Keratinocyte (primary cell): ENCODE data around the gene TPCN2. TPM values are rescaled to one million over a fixed set of nuclear protein-coding genes. Genes with fewer than 3 reads are reported as not detected.

Source experiments
- DNase-seq: peaks from one replicate; pipeline ENCODE4 v3.0.0-alpha.2; 2011; ENCODE audit warnings: low read depth, missing footprints, low spot score
- FAIRE-seq: peaks from 2 replicates; lab custom pipeline; 2011; peaks lifted over from hg19 to GRCh38; lab: Jason Lieb, UNC
- H2AFZ ChIP-seq: 2 replicates; pipeline ENCODE4 v1.6.0; 2012; ENCODE audit warnings: low read length, control low read depth, inconsistent platforms; ENCODE audit not compliant: control insufficient read depth
- H3K27ac ChIP-seq: 2 replicates; pipeline ENCODE4 v1.5.1; 2011; ENCODE audit warnings: low read length; ENCODE audit not compliant: control insufficient read depth, insufficient read depth
- H3K27me3 ChIP-seq: 3 replicates; pipeline ENCODE4 v1.6.0; 2011; ENCODE audit warnings: low read length; ENCODE audit not compliant: control insufficient read depth, insufficient read depth; ENCODE audit errors: extremely low read depth
- H3K36me3 ChIP-seq, 2 experiments: 2 replicates in 1 of 2; 3 replicates in 1 of 2; pipeline ENCODE4 v1.5.1; 2011; ENCODE audit warnings: low read length in 2 of 2, mild to moderate bottlenecking in 1 of 2; ENCODE audit not compliant: control insufficient read depth in 2 of 2, insufficient read depth in 2 of 2; ENCODE audit errors: extremely low read depth in 1 of 2
- H3K4me1 ChIP-seq: 3 replicates; pipeline ENCODE4 v1.5.1; 2011; ENCODE audit warnings: low read length; ENCODE audit not compliant: control insufficient read depth, insufficient read depth; ENCODE audit errors: extremely low read depth
- H3K4me2 ChIP-seq: 3 replicates; pipeline ENCODE4 v1.6.0; 2011; ENCODE audit warnings: low read depth, low read length; ENCODE audit not compliant: control insufficient read depth, insufficient read depth; ENCODE audit errors: extremely low read depth
- H3K4me3 ChIP-seq, 3 experiments: fragments of 200-600 bp in 1 of 3; sonication (generic) in 1 of 3; 2 replicates in 2 of 3; 3 replicates in 1 of 3; pipeline ENCODE4 v1.5.1; 2011 to 2016; ENCODE audit warnings: low read length in 3 of 3, mild to moderate bottlenecking in 3 of 3, control low read depth in 2 of 3, inconsistent platforms in 1 of 3, low read depth in 1 of 3, mixed read lengths in 1 of 3, mixed run types in 1 of 3, moderate library complexity in 1 of 3; ENCODE audit not compliant: control insufficient read depth in 2 of 3, insufficient read depth in 2 of 3; ENCODE audit errors: extremely low read depth in 1 of 3
- H3K79me2 ChIP-seq: 2 replicates; pipeline ENCODE4 v1.6.0; 2012; ENCODE audit warnings: low read length; ENCODE audit not compliant: control insufficient read depth, insufficient read depth
- H3K9ac ChIP-seq: 3 replicates; pipeline ENCODE4 v1.6.0; 2011; ENCODE audit warnings: low read length; ENCODE audit not compliant: control insufficient read depth, insufficient read depth; ENCODE audit errors: extremely low read depth
- H3K9me1 ChIP-seq: 3 replicates; pipeline ENCODE4 v1.6.0; 2011; ENCODE audit warnings: low read length; ENCODE audit not compliant: control insufficient read depth, insufficient read depth; ENCODE audit errors: extremely low read depth
- H3K9me3 ChIP-seq: 2 replicates; pipeline ENCODE4 v1.5.1; 2012; ENCODE audit warnings: low read depth, low read length; ENCODE audit not compliant: control insufficient read depth
- H4K20me1 ChIP-seq: 3 replicates; pipeline ENCODE4 v1.6.0; 2011; ENCODE audit warnings: low read length; ENCODE audit not compliant: control insufficient read depth, insufficient read depth; ENCODE audit errors: extremely low read depth
- CTCF ChIP-seq, 3 experiments: IDR thresholded peaks in 1 of 3; conservative IDR thresholded peaks in 1 of 3; optimal IDR thresholded peaks in 1 of 3; 2 replicates in 2 of 3; 3 replicates in 1 of 3; pipeline versions ENCODE3 to v1.5.1; 2011; ENCODE audit warnings: low read length in 3 of 3, mild to moderate bottlenecking in 3 of 3, moderate library complexity in 2 of 3, control low read depth in 1 of 3, inconsistent platforms in 1 of 3; ENCODE audit not compliant: insufficient read depth in 2 of 3; ENCODE audit errors: extremely low read depth in 1 of 3
- EZH2 ChIP-seq: IDR thresholded peaks from one replicate; pipeline ENCODE4 v1.6.1; 2012; ENCODE audit warnings: inconsistent platforms, mild to moderate bottlenecking, low read length, moderate library complexity
- dilution Hi-C: fragments of 300-500 bp; cut with MboI; formaldehyde crosslinking; loops from one replicate; pipeline ENCODE4 v1.7.0; 2020; ENCODE audit warnings: low sequenced_read_pairs; ENCODE audit not compliant: extremely low pct_ligation_motif_present
- polyA plus RNA-seq, 5 experiments: library from polyadenylated mRNA; depleted of rRNA in 3 of 5; stranded (reverse) in 3 of 5; stranded (forward) in 1 of 5; unstranded in 1 of 5; fragments of >200 nt; gene quantifications; 1 replicate in 1 of 5; 2 replicates in 3 of 5; 3 replicates in 1 of 5; pipeline versions ENCODE4 v1.2.1 to v1.2.3, GENCODE V29; 2011 to 2012; ENCODE audit warnings: missing spikeins in 2 of 5, low read depth in 1 of 5, low replicate concordance in 1 of 5

TPCN2 gene
- polyA plus RNA-seq, 1 donor (not counting 4 experiments of a cell fraction or from before 2014, with no cell fraction given), result 7.7 TPM

- H3K4me1 ChIP-seq, result no peaks in the 10 kb centered on the region
- H4K20me1 ChIP-seq, result no peaks in the 10 kb centered on the region
- dilution Hi-C loops, result no loop called here
- no peak overlapping the region for H2AFZ ChIP-seq
- peaks cover 0 to 21% of the 10 kb centered on the region in 2 experiments for H3K36me3 ChIP-seq
- no peaks in the 10 kb centered on the region for H3K9me3 ChIP-seq
- no peak overlapping the region for H3K4me3 ChIP-seq
- FAIRE-seq (no peak), DNase-seq (no peak)
- no peak overlapping the region for H3K9ac ChIP-seq
- peaks cover 5% of the 10 kb centered on the region for H3K79me2 ChIP-seq
- no peaks in the 10 kb centered on the region for H3K27me3 ChIP-seq
- no peaks in the 10 kb centered on the region for H3K9me1 ChIP-seq
- no peak overlapping the region for H3K4me2 ChIP-seq
- no peak for TF ChIP-seq EZH2
- no peak for TF ChIP-seq CTCF (optimal IDR thresholded peaks at IDR 0.05 in 1 of 3, IDR thresholded peaks at IDR 0.05 in 1 of 3, conservative IDR thresholded peaks at IDR 0.05 in 1 of 3; ENCODE audit: extremely low read depth in 1 of 3, insufficient read depth in 2 of 3, low read length in 3 of 3)
- no peak overlapping the region for H3K27ac ChIP-seq
These were observed 17.7 kb downstream of the TPCN2 start for GRCh38 chr11:69066122-69067112.

- Histone ChIP-seq H3K9me1 (no peaks in the 10 kb centered on the region), H2AFZ (no peak overlapping the region), H3K36me3 (peaks cover 0 to 21% of the 10 kb centered on the region in 2 experiments), H3K9me3 (no peaks in the 10 kb centered on the region), H3K4me1 (no peaks in the 10 kb centered on the region), H4K20me1 (no peaks in the 10 kb centered on the region), H3K27me3 (no peaks in the 10 kb centered on the region), H3K9ac (no peak overlapping the region), H3K27ac (no peak overlapping the region), H3K4me3 (no peak overlapping the region), H3K4me2 (no peak overlapping the region), H3K79me2 (peaks cover 5% of the 10 kb centered on the region)
- DNase-seq (no peak), FAIRE-seq (no peak)
- no peak for TF ChIP-seq CTCF (optimal IDR thresholded peaks at IDR 0.05 in 1 of 3, IDR thresholded peaks at IDR 0.05 in 1 of 3, conservative IDR thresholded peaks at IDR 0.05 in 1 of 3; ENCODE audit: extremely low read depth in 1 of 3, insufficient read depth in 2 of 3, low read length in 3 of 3)
- dilution Hi-C loops, result no loop called here
These were observed 18.5 kb downstream of the TPCN2 start for GRCh38 chr11:69067200-69067599.
